AG08396 (cell line): Measurements from ENCODE around the gene BCR.
A peak's percentile ranks its signal among the peaks of the same experiment; 100 is the strongest.

Source experiments
- DNase-seq: peaks from one replicate; pipeline ENCODE4 v3.0.0; 2012; ENCODE audit warnings: low spot score, mixed read lengths

Gene BCR

DNA sequence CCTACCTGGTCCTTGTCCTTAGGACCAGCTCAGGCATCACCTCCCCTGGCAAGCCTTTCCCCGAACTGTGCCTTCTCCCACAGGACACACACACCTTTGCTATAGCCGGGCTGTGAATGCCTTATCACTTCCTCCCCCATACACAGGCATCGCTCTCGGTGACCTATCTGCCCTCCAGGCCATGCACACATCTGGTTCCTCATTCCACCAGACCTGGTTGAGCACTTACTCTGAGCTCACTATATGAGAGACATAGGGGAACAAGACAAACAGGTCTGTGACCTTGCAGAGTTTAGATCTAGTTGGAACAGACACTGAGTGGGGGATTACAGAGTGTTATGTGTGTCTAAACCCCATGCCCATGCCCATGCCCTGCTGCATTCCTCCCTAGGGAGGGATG, 3.1 kb upstream of the BCR start:
- no peak for DNase-seq

DNA sequence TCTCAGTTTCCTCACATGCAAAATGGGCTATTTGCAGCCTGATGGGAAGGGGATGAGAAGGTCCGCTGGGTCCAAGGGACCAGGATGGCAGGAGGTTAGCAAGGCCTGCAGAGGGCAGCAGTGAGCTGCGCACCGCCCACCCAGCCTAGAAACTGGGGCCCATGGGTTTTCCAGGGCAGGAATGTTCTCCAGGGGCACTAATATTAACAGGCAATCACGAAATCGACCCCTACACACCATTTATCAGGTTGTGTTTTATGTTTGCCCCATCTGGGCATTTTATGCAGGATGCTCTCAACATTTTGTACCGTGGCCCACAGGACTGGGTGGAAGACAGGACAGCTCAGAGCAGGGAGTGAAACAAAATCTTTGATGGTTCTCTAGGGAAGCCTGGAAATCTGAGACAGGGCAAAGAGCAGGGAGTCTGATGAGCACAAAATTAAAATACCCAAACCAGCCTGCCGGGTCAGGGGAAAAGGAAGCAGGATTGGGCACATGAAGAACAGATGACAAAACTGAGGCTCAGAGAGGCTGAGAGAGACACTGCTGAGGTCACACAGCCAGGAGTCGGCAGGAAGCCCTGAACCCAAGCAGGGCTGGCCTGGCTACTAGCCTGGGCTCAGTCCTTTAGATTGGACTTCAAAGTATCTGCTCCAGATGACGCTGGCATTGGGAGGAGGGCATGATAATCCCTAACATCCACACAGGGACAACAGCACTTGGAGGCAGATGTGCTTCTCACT, 1.6 kb upstream of the BCR start:
- DNase-seq: peak; percentile 87

GRCh38 chr22:23179381-23180299, 669 bp upstream of the BCR start:
- DNase-seq: no peak

DNA sequence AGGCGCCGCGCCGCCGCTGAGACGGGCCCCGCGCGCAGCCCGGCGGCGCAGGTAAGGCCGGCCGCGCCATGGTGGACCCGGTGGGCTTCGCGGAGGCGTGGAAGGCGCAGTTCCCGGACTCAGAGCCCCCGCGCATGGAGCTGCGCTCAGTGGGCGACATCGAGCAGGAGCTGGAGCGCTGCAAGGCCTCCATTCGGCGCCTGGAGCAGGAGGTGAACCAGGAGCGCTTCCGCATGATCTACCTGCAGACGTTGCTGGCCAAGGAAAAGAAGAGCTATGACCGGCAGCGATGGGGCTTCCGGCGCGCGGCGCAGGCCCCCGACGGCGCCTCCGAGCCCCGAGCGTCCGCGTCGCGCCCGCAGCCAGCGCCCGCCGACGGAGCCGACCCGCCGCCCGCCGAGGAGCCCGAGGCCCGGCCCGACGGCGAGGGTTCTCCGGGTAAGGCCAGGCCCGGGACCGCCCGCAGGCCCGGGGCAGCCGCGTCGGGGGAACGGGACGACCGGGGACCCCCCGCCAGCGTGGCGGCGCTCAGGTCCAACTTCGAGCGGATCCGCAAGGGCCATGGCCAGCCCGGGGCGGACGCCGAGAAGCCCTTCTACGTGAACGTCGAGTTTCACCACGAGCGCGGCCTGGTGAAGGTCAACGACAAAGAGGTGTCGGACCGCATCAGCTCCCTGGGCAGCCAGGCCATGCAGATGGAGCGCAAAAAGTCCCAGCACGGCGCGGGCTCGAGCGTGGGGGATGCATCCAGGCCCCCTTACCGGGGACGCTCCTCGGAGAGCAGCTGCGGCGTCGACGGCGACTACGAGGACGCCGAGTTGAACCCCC, 798 bp downstream of the BCR start:
- DNase-seq: peak; percentile 43

GRCh38 chr22:23181721-23182308, 1.5 kb downstream of the BCR start:
- no peak for DNase-seq

- no peak for DNase-seq
Observed at GRCh38 chr22:23182309-23183060, 2.2 kb downstream of the BCR start.

- peak; percentile 65 for DNase-seq
Observed at GRCh38 chr22:23183061-23183698, 2.9 kb downstream of the BCR start.

DNA sequence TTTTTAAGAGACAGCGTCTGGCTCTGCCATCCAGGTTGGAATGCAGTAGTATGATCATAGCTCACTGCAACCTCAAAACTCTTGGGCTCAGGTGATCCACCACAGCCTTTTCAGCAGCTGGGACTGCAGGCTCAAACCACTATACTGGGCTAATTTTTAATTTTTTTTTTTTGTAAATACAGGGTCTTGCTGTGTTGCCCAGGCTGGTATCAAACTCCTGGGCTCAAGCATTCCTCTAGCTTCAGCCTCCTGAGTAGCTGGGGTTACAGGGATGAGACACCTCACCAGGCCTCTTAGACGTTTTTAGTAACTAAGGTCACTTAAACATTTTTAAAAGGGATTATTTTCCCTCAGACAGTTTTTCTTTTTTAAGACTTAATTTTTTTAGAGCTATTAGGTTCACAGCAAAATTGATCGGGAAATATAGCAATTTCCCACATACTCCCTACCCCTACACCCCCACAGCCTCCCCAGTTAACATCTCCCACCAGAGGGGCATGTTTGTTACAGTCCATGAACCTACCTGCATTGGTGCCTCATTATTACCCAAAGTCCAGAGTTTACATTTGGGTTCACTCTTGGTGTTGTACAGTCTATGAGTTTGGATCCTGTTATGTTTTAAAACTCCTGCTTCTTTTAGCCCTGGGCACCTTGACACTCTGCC, 3.9 kb downstream of the BCR start:
- DNase-seq: no peak

DNA sequence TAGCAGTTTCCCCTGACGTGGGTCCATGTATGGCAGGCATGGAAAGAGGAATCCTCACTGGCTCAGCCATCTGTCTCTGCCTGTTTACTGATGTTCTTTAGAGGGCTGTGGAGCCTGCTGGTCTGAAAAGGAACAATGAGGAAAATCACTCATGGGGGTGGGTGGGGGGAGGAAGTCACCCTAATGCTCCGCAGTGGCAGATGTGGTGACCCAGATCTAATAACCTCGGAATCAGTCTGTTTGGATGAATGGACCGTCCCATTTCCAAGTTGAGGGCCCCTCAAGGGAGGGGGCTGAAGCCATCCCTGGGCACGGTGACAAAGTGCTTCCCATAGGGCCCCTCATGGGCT, 4.4 kb downstream of the BCR start:
- no peak for DNase-seq

- no peak for DNase-seq
Observed at GRCh38 chr22:23187211-23187610, 6.9 kb downstream of the BCR start.

- no peak for DNase-seq
Observed at GRCh38 chr22:23187871-23188700, 7.8 kb downstream of the BCR start.

- no peak for DNase-seq
Observed at GRCh38 chr22:23190526-23190925, 10.2 kb downstream of the BCR start.

DNA sequence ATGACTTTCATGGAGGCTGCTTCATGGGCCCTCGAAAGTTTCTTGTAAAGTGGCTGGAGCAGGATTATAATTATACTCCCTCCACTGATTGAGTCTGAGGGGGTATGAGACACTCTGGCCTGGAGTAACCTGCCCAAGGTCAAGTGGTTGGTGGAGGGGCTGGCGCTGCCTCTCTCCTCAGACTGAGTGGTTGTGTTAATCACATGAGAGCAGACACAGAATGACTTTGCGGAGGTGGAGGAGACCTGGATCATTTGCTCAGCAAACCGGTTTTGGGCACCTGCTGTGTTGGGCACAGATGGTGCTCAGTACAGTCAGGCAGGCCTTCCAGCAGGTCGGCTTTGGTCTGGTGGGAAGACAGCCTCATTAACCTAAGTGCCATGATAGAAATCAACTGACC, 11.8 kb downstream of the BCR start:
- no peak for DNase-seq

- DNase-seq: no peak
Observed at GRCh38 chr22:23192558-23192957, 12.2 kb downstream of the BCR start.

- DNase-seq: no peak
Observed at GRCh38 chr22:23193196-23193827, 13.0 kb downstream of the BCR start.

GRCh38 chr22:23193882-23194281, 13.6 kb downstream of the BCR start:
- DNase-seq: no peak

DNA sequence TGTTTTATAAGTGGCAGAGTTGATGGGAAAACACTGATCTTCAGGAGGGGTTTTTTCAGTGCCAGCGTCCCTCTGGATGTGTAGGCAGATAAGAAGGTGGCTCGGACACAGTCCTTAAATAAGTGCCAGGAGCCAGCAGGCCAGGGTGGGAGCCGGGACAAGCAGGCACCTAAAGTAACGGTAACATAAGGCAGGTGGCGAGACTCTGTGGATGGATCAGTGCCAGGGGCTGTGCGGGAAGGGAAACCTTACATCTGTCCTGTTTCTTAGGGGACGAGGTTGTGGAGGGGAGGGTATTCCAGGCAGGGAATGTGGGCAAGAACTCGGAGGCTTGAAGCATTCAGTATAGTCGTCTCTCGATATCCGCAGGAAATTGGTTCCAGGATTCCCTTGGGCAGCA, 15.9 kb downstream of the BCR start:
- no peak for DNase-seq

- DNase-seq: no peak
Observed at GRCh38 chr22:23197836-23198235, 17.5 kb downstream of the BCR start.

DNA sequence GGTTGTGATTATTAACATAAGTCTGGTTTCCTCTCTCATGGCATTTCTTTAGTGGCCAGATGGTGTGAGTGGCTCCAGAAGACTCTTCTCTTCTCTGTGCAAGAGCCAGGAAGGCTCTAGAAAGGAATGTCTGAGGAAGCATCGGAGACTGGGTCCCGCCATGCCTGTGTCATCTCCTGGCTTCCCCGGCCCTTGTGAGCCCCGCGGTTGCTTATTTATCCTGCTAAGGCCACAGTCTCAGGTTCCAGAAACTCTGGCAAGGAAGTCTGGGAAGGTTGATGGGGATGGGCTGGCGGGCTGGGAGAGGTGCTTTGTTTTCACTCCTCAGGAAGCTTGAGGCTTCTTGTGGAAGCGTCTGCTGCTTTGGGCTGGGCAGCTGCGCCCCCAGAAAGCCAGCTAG, 18.9 kb downstream of the BCR start:
- no peak for DNase-seq
